IPS DF 6.9 (cell line): ENCODE measurements around the gene TCF12.

Source experiments
- DNase-seq: peaks from one replicate; pipeline ENCODE4 v3.0.0-alpha.2; 2013; ENCODE audit warnings: low read depth, low spot score
- H3K27ac ChIP-seq: one replicate; pipeline ENCODE4 v1.5.1; 2013; ENCODE audit warnings: low read length, control low read depth
- H3K27me3 ChIP-seq: 2 replicates; pipeline ENCODE4 v1.6.1; 2013; ENCODE audit warnings: mild to moderate bottlenecking, low read length; ENCODE audit not compliant: control insufficient read depth, insufficient read depth
- H3K36me3 ChIP-seq: 2 replicates; pipeline ENCODE4 v1.6.1; 2013; ENCODE audit warnings: low read length; ENCODE audit not compliant: control insufficient read depth, insufficient read depth
- H3K4me1 ChIP-seq: 2 replicates; pipeline ENCODE4 v1.6.1; 2013; ENCODE audit warnings: low read length; ENCODE audit not compliant: control insufficient read depth, insufficient read depth
- H3K4me3 ChIP-seq: 2 replicates; pipeline ENCODE4 v1.5.1; 2013; ENCODE audit warnings: mild to moderate bottlenecking, low read length
- H3K9me3 ChIP-seq: 2 replicates; pipeline ENCODE4 v1.6.1; 2013; ENCODE audit warnings: low read length, inconsistent platforms; ENCODE audit not compliant: control insufficient read depth, insufficient read depth
- WGBS: extraction: QIAGEN DNeasy Blood & Tissue Kit; methylation state at CpG from one replicate; pipeline ENCODE4 v1.1.7; 2013; ENCODE audit warnings: mixed read lengths, missing lambda C conversion rate; ENCODE audit not compliant: insufficient read length, insufficient coverage; 5-methylcytosine and 5-hydroxymethylcytosine counted together

TCF12 gene

GRCh38 chr15:57283774-57284503 lies 365.5 kb downstream of the TCF12 start:
- Histone ChIP-seq H3K27me3 (no peaks in the 10 kb centered on the region), H3K36me3 (no peaks in the 10 kb centered on the region), H3K4me1 (peaks cover 2% of the 10 kb centered on the region; the same call in 1 of the 2 replicates), H3K27ac (no peak overlapping the region), H3K9me3 (no peaks in the 10 kb centered on the region), H3K4me3 (no peak overlapping the region)
- DNase-seq, result no peak
- no CpG with 5 or more reads among the region's 14 CpGs for WGBS

GRCh38 chr15:57284535-57284934 lies 366.1 kb downstream of the TCF12 start:
- no peaks in the 10 kb centered on the region for H3K36me3 ChIP-seq
- H3K27me3 ChIP-seq, result no peaks in the 10 kb centered on the region
- H3K4me1 ChIP-seq, result peaks cover 2% of the 10 kb centered on the region; the same call in 1 of the 2 replicates
- no peak for DNase-seq
- H3K9me3 ChIP-seq, result no peaks in the 10 kb centered on the region
- H3K27ac ChIP-seq, result no peak overlapping the region
- no CpG with 5 or more reads among the region's 3 CpGs for WGBS
- H3K4me3 ChIP-seq, result no peak overlapping the region

- Histone ChIP-seq H3K4me1 (peaks cover 2% of the 10 kb centered on the region; the same call in 1 of the 2 replicates), H3K27ac (no peak overlapping the region), H3K4me3 (no peak overlapping the region), H3K36me3 (no peaks in the 10 kb centered on the region), H3K9me3 (no peaks in the 10 kb centered on the region), H3K27me3 (no peaks in the 10 kb centered on the region)
- no CpG with 5 or more reads among the region's 3 CpGs for WGBS
- DNase-seq, result no peak
Observed at GRCh38 chr15:57285386-57285785, 366.9 kb downstream of the TCF12 start.

DNA sequence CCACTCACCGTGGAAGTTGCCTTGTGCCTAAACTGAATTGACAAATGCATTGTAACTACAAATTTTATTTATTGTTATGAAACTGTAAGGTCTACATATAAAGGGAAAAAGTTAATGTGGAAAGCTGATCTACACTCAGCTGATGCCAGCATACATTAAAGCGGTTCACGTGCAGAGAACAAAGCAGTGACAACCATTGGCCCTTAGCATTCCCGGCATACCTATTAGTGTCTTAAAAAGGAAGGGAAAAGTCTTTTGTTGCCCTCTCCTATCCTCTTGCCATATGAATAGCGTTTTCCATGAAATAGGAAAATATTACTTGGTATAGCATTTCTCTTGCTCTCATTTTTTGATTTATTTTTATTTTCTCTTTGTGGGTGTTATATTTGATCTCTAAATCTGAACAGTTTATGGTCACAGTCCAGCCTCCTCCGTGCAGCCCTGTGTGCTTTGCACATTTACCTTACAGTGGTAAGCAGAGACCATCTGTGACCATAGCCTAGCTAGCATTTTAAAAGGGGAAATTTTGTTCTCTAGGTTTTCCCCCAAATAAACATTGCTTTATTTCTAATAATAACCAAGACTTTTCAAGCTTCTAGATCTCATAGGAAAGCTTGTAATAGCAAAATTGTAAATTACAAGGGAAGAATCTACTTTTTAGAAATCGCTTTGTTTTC lies 368.1 kb downstream of the TCF12 start:
- no peak for DNase-seq
- H3K27ac ChIP-seq, result no peak overlapping the region
- H3K36me3 ChIP-seq, result no peaks in the 10 kb centered on the region
- peaks cover 2% of the 10 kb centered on the region; the same call in 1 of the 2 replicates for H3K4me1 ChIP-seq
- H3K9me3 ChIP-seq, result no peaks in the 10 kb centered on the region
- WGBS, result no CpG with 5 or more reads among the region's 7 CpGs
- no peak overlapping the region for H3K4me3 ChIP-seq
- H3K27me3 ChIP-seq, result no peaks in the 10 kb centered on the region

DNA sequence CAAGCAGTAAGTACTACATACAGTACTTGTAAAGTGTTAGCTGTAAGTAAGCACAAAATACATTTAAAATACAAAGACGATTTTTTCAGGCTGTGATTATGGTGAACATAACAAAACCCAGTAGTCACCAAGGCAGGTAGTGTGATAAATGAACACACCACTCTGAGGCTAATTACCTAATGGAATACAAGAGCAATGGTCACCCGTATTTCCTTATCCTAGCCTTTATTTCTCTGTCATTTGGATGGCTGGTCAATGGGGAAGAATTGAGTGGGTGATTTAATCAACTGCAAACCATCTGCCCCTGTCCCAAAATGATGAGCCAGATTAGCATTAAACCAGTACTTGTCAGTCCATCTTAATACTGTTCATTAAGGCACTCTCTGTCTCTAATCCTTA lies 368.7 kb downstream of the TCF12 start:
- Histone ChIP-seq H3K27ac (no peak overlapping the region), H3K9me3 (no peaks in the 10 kb centered on the region), H3K36me3 (no peaks in the 10 kb centered on the region), H3K4me1 (peaks cover 2% of the 10 kb centered on the region; the same call in 1 of the 2 replicates), H3K4me3 (no peak overlapping the region), H3K27me3 (no peaks in the 10 kb centered on the region)
- no peak for DNase-seq
- WGBS, result no CpG with 5 or more reads among the region's 2 CpGs

DNA sequence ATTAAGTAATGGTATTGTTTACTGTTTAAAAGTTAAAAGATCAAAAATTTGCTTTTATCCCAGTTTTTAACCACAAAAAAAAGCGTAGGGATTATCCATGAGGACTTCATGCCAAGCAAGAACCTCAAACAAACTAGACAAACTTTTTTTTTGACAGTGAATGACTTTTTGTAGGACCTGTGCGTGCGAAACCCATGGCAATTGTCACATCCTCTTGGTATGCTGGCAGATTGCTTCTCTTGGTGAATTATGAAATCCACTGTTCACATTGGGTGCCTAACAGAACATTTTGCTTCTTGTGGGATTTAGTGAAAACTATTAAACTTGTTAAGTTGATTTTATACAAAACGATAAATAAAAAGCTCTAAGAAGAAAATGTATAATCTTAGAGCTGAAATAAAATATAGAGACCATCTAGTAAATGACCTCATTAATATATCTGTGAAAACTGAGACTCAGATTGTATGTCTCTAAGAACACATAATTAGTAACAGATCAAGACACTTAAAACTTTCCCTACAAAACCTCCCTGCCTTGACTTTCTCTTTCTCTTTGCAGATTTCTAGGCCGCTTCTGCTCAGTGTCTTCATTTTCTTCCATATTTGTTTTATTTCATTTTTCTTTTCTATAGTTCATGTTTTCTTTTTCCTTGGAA lies 370.6 kb downstream of the TCF12 start:
- WGBS, result no CpG with 5 or more reads among the region's 5 CpGs
- Histone ChIP-seq H3K27me3 (no peaks in the 10 kb centered on the region), H3K36me3 (no peaks in the 10 kb centered on the region), H3K27ac (no peak overlapping the region), H3K9me3 (no peaks in the 10 kb centered on the region), H3K4me1 (peaks cover 2% of the 10 kb centered on the region; the same call in 1 of the 2 replicates), H3K4me3 (no peak overlapping the region)
- no peak for DNase-seq

- Histone ChIP-seq H3K27me3 (no peaks in the 10 kb centered on the region), H3K4me1 (peaks cover 2% of the 10 kb centered on the region; the same call in 1 of the 2 replicates), H3K9me3 (no peaks in the 10 kb centered on the region), H3K4me3 (no peak overlapping the region), H3K36me3 (no peaks in the 10 kb centered on the region), H3K27ac (no peak overlapping the region)
- no CpG with 5 or more reads among the region's 2 CpGs for WGBS
- no peak for DNase-seq
Observed at GRCh38 chr15:57290187-57290586, 371.7 kb downstream of the TCF12 start.

DNA sequence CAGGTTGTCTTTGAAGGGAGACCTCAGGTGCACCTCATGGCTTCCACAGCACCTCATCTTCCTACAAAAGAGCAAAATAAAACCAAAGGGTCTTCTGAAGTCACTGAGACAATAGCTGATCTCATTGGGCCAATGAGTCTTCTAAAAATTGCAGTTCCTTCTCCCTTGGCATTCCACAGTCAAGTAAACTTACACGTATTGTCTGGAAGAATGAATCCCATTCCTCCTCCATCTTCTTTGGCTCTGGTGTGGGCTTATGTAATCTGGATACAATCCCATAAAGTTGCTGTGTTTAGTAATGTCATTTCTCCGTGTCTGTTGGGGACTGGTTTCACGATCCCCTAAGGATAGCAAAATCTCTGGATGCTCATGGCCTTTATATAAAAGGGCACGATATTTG lies 372.4 kb downstream of the TCF12 start:
- no peak overlapping the region for H3K27ac ChIP-seq
- no peaks in the 10 kb centered on the region for H3K27me3 ChIP-seq
- 100% methylated on average over 1 of the region's 4 CpGs for WGBS

DNA sequence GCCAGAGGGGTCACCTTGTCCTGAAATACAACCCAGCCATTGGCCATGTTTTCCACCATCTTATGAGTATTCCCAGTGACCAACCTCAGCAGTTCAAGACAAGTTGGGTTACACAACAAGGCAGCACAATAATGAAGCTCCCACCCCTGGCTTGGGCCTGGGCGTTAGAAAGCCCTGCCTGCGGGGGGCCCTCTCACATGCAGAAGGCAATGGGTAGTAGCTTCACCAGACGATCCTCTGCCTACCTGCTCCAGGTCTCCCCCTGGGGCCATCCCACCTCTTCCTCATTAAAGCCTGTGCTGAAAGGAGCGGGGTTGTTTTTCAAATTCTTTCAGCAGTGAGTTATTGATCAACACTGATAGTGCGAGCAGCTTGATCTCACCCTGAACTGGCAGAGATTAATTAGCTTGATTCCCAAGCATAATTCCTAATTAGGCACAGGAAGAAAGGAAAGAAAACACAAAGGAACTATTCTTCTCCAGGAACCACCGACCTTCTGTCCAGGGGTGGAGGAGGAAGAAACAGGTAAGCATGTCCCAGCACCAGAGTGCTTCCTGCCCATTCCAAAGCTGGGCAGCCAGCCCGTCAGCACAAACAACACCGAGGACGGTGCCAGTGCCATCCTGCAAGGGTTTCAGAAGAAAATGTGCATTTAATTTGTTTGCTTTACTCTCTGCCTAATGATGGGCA lies 378.2 kb downstream of the TCF12 start:
- no peak overlapping the region for H3K4me3 ChIP-seq
- H3K27ac ChIP-seq, result no peak overlapping the region
- no peaks in the 10 kb centered on the region for H3K36me3 ChIP-seq
- no peaks in the 10 kb centered on the region for H3K27me3 ChIP-seq
- no CpG with 5 or more reads among the region's 9 CpGs for WGBS
- DNase-seq, result no peak
- no peaks in the 10 kb centered on the region; the same call in 1 of the 2 replicates for H3K4me1 ChIP-seq
- H3K9me3 ChIP-seq, result no peaks in the 10 kb centered on the region

More for the DNA sequence above, 372.4 kb downstream of the TCF12 start:
- Histone ChIP-seq H3K9me3 (no peaks in the 10 kb centered on the region), H3K4me1 (peaks cover 2% of the 10 kb centered on the region; the same call in 1 of the 2 replicates), H3K36me3 (no peaks in the 10 kb centered on the region), H3K4me3 (no peak overlapping the region)
- DNase-seq, result no peak

DNA sequence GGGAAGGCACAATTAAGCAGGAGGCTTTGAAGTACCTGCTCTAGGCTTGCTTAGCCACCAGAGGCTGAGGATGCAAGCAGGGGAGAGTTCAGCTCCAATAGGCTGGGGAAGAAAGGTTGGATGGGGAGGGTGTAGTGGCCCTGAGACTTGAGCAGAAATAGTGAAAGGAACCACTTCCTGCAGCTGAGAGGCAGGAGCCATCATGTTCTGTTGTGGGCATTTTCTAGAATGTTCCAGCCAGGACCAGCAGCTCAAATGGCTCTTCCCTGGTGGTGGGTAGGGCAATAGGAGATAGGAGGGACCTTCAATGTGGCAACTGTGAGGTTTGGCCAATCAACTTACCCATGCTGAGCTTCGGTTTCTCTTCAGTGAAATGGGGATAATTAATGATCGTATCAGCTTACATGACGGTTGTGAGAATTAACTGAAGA lies 378.7 kb downstream of the TCF12 start:
- Histone ChIP-seq H3K27ac (no peak overlapping the region), H3K9me3 (no peaks in the 10 kb centered on the region), H3K36me3 (no peaks in the 10 kb centered on the region), H3K27me3 (no peaks in the 10 kb centered on the region), H3K4me3 (no peak overlapping the region), H3K4me1 (no peaks in the 10 kb centered on the region; the same call in 1 of the 2 replicates)
- no peak for DNase-seq
- no CpG with 5 or more reads among the region's 3 CpGs for WGBS
